Parathyroid adenoma (tissue), 2 donors: Measurements from ENCODE around the gene TRIM27.
"Not testable (repeated sequence)": the region's sequence is repeated elsewhere in the genome, so short reads cannot be mapped to it uniquely, and the experiment has no call there.

Experiments used
- H2AFZ ChIP-seq: fragments of 300-600 bp; sonication (generic); one replicate; pipeline ENCODE4 v1.7.0; 2017; ENCODE audit warnings: antibody characterized with exemption, mild to moderate bottlenecking
- H3K27ac ChIP-seq: fragments of 300-600 bp; sonication (generic); one replicate; pipeline ENCODE4 v1.7.0; 2017
- H3K27me3 ChIP-seq: fragments of 300-600 bp; sonication (generic); one replicate; pipeline ENCODE4 v1.7.0; 2017; ENCODE audit warnings: low read length; ENCODE audit not compliant: control insufficient read depth, insufficient read depth
- H3K36me3 ChIP-seq: fragments of 300-600 bp; sonication (generic); one replicate; pipeline ENCODE4 v1.7.0; 2017; ENCODE audit warnings: low read length; ENCODE audit not compliant: control insufficient read depth, insufficient read depth
- H3K4me1 ChIP-seq: fragments of 300-600 bp; sonication (generic); one replicate; pipeline ENCODE4 v1.7.0; 2017; ENCODE audit warnings: control low read depth
- H3K4me2 ChIP-seq: fragments of 300-600 bp; sonication (generic); one replicate; pipeline ENCODE4 v1.7.0; 2017; ENCODE audit warnings: low read length
- H3K4me3 ChIP-seq: fragments of 300-600 bp; sonication (generic); one replicate; pipeline ENCODE4 v1.7.0; 2017; ENCODE audit warnings: low read depth, low read length
- H3K79me2 ChIP-seq: fragments of 300-600 bp; sonication (generic); one replicate; pipeline ENCODE4 v1.7.0; 2017; ENCODE audit warnings: control low read depth
- H3K9ac ChIP-seq: fragments of 300-600 bp; sonication (generic); one replicate; pipeline ENCODE4 v1.7.0; 2017; ENCODE audit warnings: mild to moderate bottlenecking
- H3K9me3 ChIP-seq: fragments of 300-600 bp; sonication (generic); one replicate; pipeline ENCODE4 v1.7.0; 2017; ENCODE audit warnings: low read length; ENCODE audit not compliant: control insufficient read depth
- CTCF ChIP-seq: fragments of 300-600 bp; sonication (generic); IDR thresholded peaks from one replicate; pipeline ENCODE4 v1.7.0; 2017; ENCODE audit warnings: antibody characterized with exemption, mild to moderate bottlenecking
- donor health status: primary hyperparathyroidism.

The TRIM27 gene

GRCh38 chr6:28929887-28930620 lies 6.3 kb upstream of the TRIM27 start:
- Histone ChIP-seq H3K9me3 (no peaks in the 10 kb centered on the region), H3K36me3 (no peaks in the 10 kb centered on the region), H2AFZ (no peak overlapping the region), H3K4me2 (no peak overlapping the region), H3K79me2 (no peaks in the 10 kb centered on the region), H3K27ac (no peak overlapping the region), H3K27me3 (no peaks in the 10 kb centered on the region), H3K4me3 (no peak overlapping the region), H3K4me1 (no peaks in the 10 kb centered on the region), H3K9ac (no peak overlapping the region)
- TF ChIP-seq CTCF: no peak

- H2AFZ ChIP-seq, H3K4me3 ChIP-seq, H3K36me3 ChIP-seq, H3K27me3 ChIP-seq, H3K9me3 ChIP-seq, H3K27ac ChIP-seq, H3K4me2 ChIP-seq, H3K4me1 ChIP-seq, H3K9ac ChIP-seq, H3K79me2 ChIP-seq: not testable (repeated sequence)
These were observed 5.6 kb upstream of the TRIM27 start for GRCh38 chr6:28929339-28929738.

GRCh38 chr6:28927846-28928245 lies 4.1 kb upstream of the TRIM27 start:
- Histone ChIP-seq H3K4me3 (no peak overlapping the region), H3K9ac (no peak overlapping the region), H2AFZ (no peak overlapping the region), H3K27ac (no peak overlapping the region), H3K4me2 (no peak overlapping the region), H3K79me2 (no peaks in the 10 kb centered on the region), H3K9me3 (no peaks in the 10 kb centered on the region), H3K27me3 (no peaks in the 10 kb centered on the region), H3K4me1 (peaks cover 3% of the 10 kb centered on the region), H3K36me3 (no peaks in the 10 kb centered on the region)
- TF ChIP-seq CTCF: no peak

DNA sequence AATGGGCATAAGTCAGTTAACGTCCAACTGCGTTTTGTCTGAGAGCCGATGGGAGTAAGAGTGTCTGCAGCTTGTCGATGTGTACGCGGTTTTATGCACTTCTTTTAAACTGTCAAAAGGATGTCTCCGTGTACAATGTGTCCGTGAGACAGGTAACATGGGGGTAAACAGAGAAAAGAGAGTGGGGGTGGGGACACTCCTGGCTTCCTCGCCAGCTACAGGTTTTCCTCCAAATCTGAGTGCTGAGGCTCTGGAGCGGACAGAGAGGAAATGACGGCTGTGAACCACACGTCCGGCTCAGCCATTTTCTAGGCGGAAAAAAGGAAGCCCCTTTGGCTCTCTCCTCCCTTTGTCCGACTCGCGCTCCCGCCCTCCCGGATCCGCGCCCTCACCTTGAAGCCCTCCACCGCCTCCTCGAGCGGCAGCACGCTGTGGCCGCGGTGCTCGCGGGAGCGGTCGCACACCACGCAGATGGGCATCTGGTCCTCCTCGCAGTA lies 916 bp downstream of the TRIM27 start:
- Histone ChIP-seq H2AFZ (peak overlapping the region; percentile 99), H3K4me1 (peaks cover 8% of the 10 kb centered on the region), H3K27ac (peak overlapping the region; percentile 96), H3K79me2 (peaks cover 29% of the 10 kb centered on the region), H3K36me3 (no peaks in the 10 kb centered on the region), H3K4me2 (peak overlapping the region; percentile 89), H3K27me3 (no peaks in the 10 kb centered on the region), H3K9me3 (no peaks in the 10 kb centered on the region), H3K4me3 (peak overlapping the region; percentile 94), H3K9ac (peak overlapping the region; percentile 64)
- TF ChIP-seq CTCF: no peak

DNA sequence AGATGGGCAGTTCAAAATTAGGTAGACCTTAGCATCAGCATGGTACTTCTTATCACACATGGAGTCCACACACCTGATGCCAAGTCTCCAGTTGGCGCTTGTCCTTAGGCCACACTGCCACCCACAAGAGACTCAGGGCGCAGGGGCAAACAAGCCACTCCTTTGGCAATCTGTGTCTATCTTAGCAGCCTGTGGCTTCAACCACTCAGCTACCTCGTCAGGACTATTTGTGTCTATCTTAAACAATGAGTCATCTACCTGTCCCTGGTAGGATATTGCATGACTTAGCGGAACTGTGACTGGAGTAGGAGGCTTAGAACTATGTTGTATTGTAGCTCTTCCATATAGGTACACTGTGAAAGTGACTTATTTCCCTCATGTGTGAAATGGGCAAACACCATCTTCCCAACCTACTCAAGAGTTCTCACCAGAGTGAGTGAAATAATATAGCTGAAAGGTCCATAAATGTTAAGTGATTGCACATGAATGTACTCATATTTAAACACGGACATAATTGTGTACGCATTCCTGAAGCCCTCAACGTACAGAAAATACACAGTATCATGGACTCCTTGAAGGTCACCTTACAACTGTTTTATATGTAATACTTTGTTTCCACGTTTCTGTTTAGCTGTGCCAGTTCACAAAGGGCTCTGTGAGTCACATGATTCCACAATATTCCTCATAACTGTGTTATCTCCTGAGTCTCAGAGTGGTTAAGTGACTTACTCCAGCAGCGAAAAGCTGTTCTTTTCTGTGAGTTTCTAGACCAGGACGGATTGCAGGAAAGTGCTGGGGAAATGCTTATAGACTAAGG lies 1.6 kb downstream of the TRIM27 start:
- Histone ChIP-seq H3K27me3 (no peaks in the 10 kb centered on the region), H3K4me3 (peak overlapping the region; percentile 94), H3K27ac (peak overlapping the region; percentile 96), H3K4me1 (peaks cover 8% of the 10 kb centered on the region), H3K4me2 (peak overlapping the region; percentile 89), H3K9me3 (no peaks in the 10 kb centered on the region), H3K79me2 (peaks cover 29% of the 10 kb centered on the region), H3K9ac (no peak overlapping the region), H2AFZ (peak overlapping the region; percentile 99), H3K36me3 (no peaks in the 10 kb centered on the region)
- no peak for TF ChIP-seq CTCF
